GM19035 (cell line): ENCODE measurements around the gene ZNF335.
A peak's percentile ranks its signal among the peaks of the same experiment; 100 is the strongest.
"Not testable (repeated sequence)": the region's sequence is repeated elsewhere in the genome, so short reads cannot be mapped to it uniquely, and the experiment has no call there.

Source experiments
- ATAC-seq: cut with Tn5 transposase; IDR thresholded peaks from one replicate; pipeline ENCODE4 v1.9.1; 2021; ENCODE audit not compliant: unreplicated experiment

Gene ZNF335

DNA sequence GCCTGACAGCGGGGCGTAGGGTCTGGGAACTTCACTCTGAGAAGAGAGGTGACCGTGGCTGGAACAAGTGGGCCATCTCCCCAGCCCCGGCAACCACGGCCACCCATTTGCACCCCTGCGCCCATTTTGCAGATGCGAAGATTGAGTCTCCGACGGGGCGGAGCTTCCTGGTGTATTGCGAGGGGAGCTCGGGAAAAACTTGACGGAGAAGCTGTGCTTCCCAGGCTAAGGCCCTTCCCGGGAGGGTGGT, 653 bp downstream of the ZNF335 start:
- ATAC-seq = peak; percentile 25

DNA sequence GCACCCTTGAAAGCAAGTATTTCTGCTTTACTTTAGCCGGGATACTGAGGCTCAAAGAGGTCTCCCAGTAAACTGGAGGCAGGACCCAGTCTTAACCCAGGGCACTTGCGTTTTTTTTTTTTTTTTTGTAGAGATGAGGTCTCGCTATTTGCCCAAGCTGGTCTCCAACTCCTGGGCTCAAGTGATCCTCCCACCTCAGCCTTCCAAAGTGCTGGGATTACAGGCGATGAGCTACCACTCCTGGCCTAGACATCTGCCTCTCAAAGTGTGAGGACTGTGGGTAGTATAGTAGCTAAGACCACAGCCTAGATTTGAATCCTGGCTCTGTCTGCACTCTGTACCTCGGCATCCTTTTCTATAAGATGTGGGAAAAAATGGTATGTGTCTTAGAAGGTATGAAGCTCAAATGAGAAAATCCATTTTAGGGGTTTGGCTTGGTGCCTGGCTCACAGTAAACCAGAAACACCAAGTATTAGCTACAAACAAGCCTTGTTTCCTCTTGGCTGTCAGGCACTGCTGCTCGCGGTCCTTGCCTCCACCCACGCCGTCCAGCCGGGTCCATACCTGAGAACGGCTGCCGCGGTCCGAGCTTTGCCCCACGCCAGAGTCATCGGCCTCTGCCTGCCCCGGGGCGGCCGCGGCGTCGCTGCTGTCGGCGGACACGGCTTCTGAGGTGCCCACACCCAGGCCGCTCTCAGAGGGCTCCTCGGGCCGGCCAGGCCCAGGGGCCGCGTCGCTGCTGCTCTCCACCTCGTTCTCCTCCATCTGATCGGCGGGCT, 1.2 kb downstream of the ZNF335 start:
- peak; percentile 10 for ATAC-seq

DNA sequence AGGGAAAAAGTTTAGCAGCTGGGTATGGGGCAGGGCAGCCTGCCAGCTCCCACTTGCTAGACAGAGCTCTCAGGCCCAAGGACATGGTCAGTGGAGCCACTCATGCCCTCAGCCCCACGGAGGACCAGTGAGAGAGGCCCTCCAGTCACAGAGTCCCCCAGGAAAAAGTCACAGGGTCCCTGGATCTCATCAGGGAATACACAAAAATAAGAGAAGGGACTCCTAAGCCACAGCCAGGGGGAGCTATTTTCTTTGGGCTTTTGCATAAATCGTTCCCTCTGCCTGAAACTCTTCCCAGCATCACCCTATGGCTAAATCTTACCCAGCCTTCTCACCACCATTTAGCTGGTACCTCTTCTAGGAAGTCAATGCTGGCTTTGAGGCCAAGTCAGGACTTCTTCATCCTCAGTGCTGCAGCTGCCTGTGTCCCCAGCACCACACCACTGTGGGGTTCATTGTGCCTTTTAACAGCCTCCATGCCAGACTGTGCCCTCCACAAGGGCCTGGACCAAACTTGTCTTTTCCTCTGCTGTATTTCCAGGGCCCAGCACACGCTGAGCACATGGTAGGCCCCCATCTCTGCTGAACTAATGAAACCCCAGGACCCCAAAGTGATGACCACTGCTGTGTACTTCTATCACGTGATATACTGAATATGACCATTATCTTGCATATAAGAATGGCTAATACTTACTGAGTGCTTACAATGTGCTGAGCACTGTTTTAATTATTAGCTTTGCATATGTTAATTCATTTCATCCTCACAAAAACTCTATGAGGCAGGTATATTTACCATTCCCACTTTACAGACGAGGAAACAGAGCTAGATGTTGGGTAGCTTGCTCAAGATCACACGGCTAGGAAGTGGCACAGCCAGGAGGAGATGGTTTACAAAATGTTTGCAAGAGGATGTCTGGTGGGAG, 2.0 kb downstream of the ZNF335 start:
- no peak for ATAC-seq

DNA sequence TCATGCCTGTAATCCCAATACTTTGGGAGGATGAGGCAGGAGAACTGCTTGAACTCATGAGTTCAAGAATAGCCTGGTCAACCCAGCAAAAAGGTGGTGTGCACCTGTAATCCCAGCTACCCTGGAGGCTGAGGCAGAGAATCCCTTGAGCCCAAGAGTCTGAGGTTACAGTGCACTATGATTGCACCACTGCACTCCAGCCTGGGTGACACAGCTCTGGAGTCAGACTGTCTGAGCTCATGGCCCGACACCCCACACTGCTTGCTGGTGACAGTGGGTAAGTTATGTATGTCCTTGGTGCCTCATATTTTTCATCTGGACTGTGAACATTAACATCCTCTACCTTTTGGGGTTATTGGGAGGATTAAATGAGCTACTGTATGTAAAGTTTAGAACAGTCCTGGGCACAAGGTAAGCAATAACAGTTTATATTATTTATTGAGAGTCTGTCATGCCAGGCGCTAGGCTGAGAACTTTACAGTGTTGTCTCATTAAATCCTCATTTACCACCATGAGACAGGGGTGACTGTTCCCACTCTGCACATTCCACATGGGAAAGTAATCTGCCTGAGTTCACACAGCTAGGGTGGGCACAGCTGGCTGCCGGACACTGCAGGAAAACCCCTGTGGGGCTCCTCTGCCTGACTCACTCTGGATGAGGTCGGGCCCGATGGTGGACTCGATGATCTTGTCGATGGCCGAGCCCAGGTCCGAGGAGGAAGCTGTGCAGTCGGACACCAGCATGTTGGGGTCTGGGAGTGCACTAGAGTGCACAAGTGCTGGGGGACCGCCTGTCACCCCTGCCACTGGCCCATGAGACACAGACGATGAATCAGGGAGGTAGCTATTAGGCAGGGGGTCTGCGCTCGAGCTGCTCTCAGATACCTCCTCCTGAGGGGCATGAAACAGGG, 2.9 kb downstream of the ZNF335 start:
- no peak for ATAC-seq

DNA sequence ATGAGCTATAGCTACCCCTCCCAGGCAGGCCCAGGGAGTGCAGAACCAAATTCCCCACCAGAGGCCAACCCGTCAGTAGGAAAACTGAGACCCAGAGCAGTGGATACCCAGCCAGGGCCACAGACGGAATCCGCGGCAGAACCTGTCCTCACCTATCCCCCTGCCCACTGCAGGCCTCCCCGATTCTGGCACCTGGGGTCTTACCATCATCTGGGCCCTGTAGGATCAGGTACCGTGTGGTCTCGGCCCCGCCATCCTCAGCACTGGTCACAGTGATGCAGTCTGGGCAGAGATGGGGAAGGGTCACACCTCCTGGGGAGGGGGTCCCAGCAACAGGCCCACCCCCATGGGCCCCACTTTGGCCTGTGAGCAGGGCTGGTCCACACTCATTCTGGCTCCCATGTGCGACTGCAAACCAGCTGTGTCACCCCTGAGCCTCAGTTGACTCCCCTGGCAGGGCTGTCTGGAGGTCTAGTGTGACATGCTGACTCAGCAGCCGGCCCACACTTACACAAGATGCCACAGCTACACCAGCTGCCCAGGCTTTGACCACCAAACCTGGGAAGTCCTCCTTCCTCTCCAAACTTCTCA, 3.8 kb downstream of the ZNF335 start:
- no peak for ATAC-seq

DNA sequence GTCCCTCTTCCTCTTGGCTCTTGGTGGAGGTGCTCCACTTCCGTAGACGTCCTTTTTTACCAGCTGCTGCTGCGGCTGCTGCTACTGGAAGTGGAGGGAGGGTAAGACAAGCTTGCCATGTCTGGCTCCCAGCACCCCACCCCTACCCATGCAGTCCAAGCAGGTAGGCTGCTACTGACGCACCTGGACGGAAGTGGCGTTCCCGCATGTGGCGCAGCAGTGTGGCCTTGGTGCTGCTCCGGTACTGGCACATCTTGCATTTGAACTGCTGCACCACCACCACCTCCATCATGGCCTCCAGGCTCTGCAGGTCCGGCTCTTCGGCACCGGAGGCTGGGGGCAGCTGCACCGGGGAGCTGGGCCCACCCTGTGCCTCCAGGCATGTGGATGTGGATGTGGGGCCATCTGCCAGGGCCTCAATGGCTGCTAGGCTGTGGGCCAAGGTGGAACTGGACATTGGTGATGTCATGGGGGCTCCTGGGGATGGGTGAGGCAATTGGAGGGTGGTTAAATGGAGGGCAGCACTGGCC, 4.4 kb downstream of the ZNF335 start:
- ATAC-seq = no peak

DNA sequence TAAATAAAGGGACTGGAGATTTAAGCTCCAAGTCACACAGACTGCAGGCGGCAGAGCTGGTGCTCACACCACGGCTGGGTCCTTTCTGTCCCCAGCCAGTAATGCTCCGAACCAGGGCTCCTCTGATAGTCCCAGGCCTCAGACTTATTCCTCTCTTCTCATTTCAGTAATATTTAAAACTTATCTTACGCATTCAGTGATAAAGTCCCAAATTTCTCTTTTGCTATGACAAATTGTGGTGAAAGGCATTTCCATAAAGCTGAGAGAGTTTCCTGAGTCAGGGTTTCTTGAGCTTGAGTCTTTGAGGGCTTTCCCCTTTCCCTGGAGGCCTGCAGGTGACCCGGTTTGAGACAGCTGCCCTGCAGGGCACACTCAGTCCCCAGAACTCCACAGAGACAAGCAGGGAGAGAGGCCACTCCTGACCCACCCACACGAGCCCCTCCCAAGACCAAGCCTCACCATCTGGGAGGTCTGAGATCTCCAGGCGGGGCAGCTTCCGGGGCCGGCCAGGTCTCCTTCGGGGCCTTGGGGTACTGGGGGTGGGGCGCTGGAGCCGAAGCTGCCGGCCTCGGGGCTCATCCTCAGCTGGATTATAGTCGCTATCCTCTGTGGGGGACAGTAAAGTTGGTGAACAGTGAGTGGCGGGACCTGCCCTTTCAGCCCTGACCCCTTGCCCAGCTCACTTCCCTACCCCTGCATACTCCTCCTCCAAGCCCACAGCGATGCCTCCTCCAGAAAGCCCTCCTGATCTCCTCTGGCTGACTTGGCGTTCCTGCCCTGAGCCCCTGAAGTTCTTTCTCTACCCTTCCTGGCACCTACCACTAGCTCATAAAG, 6.6 kb downstream of the ZNF335 start:
- no peak for ATAC-seq

DNA sequence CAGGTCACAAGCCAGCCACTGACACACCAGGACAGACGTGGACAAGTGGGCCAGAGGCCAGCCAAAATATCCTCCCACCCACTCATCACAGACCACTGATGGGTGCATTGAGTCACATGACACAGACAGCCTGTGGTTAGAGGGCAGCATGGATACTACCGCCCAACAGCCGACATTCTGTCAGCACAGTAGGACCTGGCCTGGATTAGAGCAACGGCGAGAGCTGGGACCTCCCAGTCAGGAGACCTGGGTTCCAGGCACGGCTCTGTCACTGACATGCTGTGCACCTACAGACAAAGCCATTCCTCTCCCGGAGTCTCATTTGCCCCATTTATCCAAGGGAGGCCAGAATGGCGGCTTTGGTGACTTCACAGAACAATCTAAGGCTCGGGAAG, 8.0 kb downstream of the ZNF335 start:
- ATAC-seq = no peak

DNA sequence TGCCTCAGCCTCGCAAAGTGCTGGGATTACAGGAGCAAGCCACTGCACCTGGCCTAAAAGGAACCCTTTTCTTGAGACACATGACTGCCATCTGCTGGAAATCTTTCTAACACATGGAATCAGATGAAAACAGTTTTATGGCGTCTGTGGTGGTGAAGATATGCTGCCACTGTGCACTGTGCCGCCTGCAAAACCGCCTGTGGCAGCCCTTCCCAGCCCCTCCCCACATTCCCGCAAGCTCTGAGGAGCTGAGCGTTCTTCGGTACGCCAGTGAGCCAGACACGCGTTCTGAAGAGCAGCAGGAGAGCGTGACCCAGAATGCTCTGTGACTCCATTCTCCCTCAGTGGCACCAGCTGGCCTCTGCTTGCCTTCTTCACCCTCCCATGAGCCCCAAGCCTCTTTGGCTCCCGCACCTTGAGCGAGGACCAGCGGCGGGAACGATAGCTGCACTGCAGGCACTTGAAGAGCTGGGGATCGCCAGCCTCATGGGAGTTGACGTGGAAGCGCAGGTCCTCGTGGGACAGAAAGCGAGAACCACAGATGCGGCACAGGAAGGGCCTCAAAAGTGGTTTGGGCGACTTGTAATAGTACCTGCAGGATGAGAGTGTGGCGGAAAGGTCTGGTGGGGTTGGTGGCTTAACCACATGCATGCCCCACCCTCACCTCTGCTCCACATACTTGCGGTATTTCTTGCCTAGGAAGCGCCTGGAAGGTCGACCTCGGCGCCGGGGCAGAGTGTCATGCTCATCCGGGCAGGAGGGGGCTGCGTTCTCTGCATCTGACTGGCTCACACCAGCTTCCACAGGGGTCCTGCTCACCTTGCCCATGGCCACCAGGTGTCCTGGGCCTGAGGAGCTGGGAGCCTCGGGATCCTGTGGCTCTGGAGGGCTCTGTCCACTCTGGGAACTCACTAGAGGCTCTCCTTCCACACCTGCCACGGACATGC, 8.7 kb downstream of the ZNF335 start:
- no peak for ATAC-seq

DNA sequence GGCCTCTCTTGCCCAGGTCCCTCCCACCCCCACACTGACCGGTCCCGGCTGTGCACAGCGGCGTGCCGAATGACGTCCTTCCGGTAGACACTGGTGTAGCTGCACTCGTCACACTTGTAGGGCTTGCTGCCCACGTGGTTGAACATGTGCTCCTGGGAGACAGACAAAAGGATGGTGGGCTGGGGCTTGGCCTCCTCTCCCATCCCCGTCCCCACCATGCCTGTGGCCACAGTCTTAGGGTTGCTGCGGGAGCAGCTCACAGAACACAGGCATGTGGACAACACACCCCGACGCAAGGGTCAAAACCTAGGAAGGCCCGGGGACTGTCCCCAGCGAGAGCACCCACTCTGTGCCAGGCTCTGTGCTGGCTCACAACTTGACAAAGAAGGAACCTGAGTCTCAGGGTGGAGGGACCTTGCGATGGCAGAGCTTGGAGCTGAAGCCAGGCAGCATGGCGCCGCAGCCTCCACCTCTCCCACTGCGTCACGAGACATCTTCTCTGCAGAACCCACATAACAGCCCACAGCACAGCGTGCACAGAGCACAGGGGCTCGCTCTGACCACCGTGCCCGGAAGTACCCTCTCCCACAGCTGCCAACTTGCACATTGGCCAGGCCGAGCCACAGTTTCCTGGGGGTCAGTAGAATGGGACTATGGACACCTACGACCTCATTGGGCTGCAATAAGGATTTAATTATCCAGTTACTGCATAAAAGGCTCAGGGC, 9.8 kb downstream of the ZNF335 start:
- no peak for ATAC-seq

DNA sequence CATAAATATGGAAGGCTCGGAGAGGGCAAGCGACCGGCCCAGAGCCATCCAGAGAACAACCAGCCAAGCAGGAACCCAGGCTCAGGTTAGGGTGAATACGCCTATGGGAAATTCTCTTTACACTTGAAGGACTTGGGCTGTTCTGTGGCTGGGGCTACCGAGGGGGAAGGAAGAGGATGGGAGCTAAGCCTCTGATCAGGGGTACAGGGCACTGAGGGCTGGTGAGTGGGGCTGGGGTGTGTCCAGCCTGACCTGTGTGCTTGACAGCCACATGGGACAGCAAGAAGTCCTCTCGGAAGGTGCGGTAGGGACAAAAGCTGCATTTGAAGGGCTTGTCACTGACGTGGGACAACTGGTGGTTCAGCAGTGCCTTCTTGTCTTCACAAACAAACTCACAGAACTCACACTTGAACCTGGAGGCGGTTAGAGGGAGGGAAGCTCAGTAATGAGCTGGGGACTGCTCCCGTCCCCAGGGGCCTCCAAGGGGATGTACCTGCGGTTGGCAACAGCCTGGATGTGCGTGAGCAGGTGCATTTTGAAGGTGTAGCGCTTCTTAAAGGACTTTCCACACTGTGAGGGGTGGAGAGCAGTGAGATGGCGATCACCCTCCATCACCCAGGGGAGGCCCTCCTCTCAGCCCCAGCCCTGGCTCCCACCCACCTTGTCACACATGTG, 11.9 kb downstream of the ZNF335 start:
- no peak for ATAC-seq

DNA sequence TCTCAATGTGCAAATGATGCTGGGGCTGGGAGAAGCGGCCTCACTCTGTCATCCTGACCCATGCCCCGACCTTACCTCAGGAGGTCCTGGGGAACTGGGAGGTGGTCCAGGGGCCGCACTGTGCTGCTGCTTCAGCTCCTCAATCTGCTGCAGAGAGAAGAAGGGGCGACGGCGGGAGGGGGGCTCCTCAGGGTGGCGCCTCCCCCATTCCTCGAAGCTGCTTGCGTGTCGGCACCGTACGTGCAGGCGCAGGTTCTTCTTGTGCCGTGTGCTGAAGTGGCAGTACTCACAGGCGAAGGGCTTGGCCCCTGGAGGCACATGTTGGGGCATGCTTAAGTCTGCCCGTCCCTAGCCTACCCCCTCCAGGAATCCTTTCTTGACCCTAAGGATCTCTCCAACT, 12.9 kb downstream of the ZNF335 start:
- no peak for ATAC-seq

DNA sequence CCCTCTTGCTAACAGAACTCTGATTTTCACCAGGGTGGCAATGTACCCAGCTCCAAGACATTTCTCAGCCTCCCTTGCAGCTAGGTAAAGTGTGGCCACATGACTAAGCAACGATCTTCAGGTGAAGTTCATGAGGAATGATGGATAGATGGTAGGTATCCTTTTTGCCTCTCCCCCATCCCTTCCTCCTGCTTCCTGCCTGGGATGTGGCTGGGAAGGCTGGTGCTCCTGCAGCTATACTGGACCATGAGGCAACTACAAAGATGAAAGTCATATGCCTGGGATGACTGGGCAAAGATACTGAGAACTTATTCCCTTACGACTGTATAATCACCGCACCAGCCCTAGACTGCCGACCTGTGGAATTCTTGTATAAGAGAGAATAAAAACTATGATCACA, 13.4 kb downstream of the ZNF335 start:
- no peak for ATAC-seq

DNA sequence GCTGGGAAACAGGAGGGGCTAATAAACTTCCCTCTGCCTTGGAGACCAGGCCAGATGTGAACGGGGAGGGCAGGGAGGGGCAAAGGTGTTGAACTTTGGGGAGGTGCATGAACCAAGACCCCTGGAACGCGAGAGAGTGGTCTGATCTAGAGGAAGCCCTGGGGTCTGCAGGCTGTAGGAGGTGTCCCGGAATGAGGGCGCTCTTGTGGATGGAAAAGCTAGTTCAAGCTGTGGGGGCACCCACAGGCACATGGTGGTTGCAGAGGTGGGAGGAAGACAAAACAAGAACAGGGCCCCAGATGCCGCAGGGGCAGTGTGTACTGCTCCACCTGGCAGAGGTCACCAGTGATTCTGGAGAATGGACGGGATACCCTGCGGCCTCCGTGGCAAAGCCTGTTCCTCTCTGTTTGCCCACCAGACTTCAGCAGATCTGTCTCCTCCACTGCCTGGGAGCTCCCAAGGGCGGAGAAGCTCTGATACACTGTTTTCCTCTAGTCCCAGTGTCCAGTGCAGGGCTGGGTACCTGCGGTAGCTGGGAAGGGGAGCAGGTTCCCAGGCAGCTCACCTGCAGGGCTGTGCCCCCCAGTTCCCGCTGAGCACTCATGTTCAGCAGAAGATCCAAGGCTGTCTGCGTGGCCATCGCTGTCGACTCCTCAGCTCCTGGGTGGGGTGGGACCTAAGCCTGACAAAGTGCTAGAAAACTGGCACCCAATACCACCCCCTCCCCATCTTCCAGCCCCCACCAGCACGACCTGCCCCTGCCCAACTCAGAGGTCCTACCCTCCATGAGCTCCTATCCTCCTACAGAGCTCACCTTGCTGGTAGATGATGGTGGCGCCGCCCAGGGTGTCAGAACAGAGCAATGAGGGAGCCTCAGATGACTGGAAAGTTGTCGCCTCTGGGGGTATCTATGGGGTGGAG, 14.7 kb downstream of the ZNF335 start:
- ATAC-seq = no peak

DNA sequence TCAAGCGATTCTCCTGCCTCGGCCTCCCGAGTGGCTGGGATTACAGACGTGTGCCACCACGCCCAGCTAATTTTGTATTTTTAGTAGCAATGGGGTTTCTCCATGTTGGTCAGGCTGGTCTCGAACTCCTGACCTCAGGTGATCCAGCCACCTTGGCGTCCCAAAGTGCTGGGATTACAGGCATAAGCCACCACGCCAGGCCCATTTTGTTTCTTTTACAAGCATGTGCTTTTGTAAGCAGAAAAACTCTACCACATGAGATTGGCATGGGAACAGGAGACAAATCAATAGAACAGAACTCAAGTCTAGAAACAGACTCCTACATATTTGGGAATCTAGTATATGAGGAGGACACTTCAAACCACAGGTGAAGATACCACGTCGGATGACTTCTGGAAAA, 15.7 kb downstream of the ZNF335 start:
- ATAC-seq = not testable (repeated sequence)

DNA sequence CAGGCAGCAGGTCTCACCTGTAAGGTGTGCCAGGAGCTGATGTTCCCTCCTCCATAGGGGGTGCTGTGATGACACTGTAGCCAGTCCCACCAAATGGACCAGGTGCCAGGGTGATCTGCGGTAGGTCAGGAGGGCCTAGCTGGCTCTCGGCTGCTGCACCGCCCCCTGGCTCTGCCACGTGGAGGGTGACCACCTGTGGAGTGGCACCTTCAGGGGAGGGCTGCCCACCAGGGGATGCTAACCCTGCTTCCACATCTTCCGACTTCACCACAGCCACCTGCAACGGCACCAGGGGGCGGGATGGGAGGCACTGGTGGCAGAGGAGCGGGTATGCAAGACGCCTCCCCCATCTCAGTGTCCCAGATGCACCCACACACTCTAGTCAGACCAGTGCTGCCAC, 18.3 kb downstream of the ZNF335 start:
- no peak for ATAC-seq

DNA sequence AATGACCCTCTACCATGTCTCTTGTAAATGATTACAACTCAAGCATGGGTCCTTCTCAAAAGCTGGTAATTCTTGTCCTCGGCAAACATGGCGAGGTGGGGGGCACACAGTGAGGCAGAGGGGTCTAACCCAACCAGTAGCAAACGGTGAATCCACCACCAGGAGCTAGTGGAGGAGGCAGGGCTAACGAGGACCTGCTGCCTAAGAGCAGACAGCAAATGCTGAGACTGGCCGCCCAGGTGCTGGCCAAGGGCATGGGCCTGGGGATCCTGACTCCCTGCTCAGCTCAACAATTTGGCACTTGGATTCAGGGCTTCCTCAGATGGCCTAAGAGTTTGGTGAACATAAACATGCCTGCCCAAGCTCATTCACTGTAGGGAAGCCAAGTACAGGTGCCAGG, 19.1 kb downstream of the ZNF335 start:
- ATAC-seq = no peak
